OCI-LY7 (cell line): Measurements from ENCODE around the gene GATAD2A. TPM values are rescaled to one million over a fixed set of nuclear protein-coding genes. Genes with fewer than 3 reads are reported as not detected.
A peak's percentile ranks its signal among the peaks of the same experiment; 100 is the strongest.

Experiments
- BruUV-seq: library from RNA; stranded (reverse); fragments of 400-500 nt; replicated peaks from 2 replicates; lab custom pipeline; 2021; lab: Mats Ljungman, UMichigan
- CTCF ChIA-PET: fragments of 300-600 bp; sonication (Branson Sonifier 250); formaldehyde crosslinking; loops from one replicate; lab custom pipeline; 2022; ENCODE audit warnings: antibody characterized with exemption; ENCODE audit not compliant: unreplicated experiment; lab: Charles Lee
- POLR2A ChIA-PET: fragments of 300-600 bp; sonication (Branson Sonifier 250); formaldehyde crosslinking; loops from one replicate; lab custom pipeline; 2022; ENCODE audit warnings: antibody characterized with exemption; lab: Charles Lee
- DNase-seq: peaks from one replicate; pipeline ENCODE4 v3.0.0-alpha.2; 2015; ENCODE audit warnings: low spot score
- H2AFZ ChIP-seq: fragments of 200-600 bp; sonication (generic), shearing (Covaris generic); 2 replicates; pipeline ENCODE4 v1.6.1; 2014; ENCODE audit warnings: mild to moderate bottlenecking, antibody characterized with exemption, low read length, moderate library complexity
- H3K27ac ChIP-seq: fragments of 200-600 bp; sonication (generic); 2 replicates; pipeline ENCODE4 v1.5.1; 2014; ENCODE audit warnings: mixed run types, low read depth, mild to moderate bottlenecking, moderate library complexity, low read length, inconsistent platforms; ENCODE audit not compliant: poor library complexity, severe bottlenecking
- H3K36me3 ChIP-seq: fragments of 200-600 bp; sonication (generic); 2 replicates; pipeline ENCODE4 v1.6.1; 2014; ENCODE audit warnings: mild to moderate bottlenecking, antibody characterized with exemption, low read length, moderate library complexity, mixed read lengths; ENCODE audit not compliant: insufficient read depth
- H3K4me1 ChIP-seq: fragments of 200-600 bp; sonication (generic); 2 replicates; pipeline ENCODE4 v1.5.1; 2014; ENCODE audit warnings: mild to moderate bottlenecking, low read length; ENCODE audit not compliant: insufficient read depth, poor library complexity, severe bottlenecking
- H3K4me2 ChIP-seq: fragments of 200-600 bp; sonication (generic); 2 replicates; pipeline ENCODE4 v1.6.1; 2014; ENCODE audit warnings: mild to moderate bottlenecking, low read length
- H3K4me3 ChIP-seq: fragments of 200-600 bp; sonication (generic); 2 replicates; pipeline ENCODE4 v1.5.1; 2014; ENCODE audit warnings: mild to moderate bottlenecking, low read depth, low read length; ENCODE audit not compliant: poor library complexity, severe bottlenecking
- H3K79me2 ChIP-seq: fragments of 200-600 bp; sonication (generic); 2 replicates; pipeline ENCODE4 v1.6.1; 2016; ENCODE audit warnings: low read depth, mild to moderate bottlenecking, low read length, moderate library complexity, mixed read lengths; ENCODE audit not compliant: insufficient read depth
- H3K9me2 ChIP-seq: fragments of 200-600 bp; sonication (generic); 2 replicates; pipeline ENCODE4 v1.6.1; 2016; ENCODE audit warnings: mild to moderate bottlenecking, low read length, mixed read lengths; ENCODE audit not compliant: insufficient read depth
- H3K9me3 ChIP-seq: fragments of 200-600 bp; sonication (generic); 2 replicates; pipeline ENCODE4 v1.6.1; 2014; ENCODE audit warnings: mild to moderate bottlenecking, mixed run types, low read length, mixed read lengths
- H4K20me1 ChIP-seq: fragments of 200-600 bp; sonication (generic); 2 replicates; pipeline ENCODE4 v1.6.1; 2014; ENCODE audit warnings: mild to moderate bottlenecking, antibody characterized with exemption, low read length, moderate library complexity, mixed read lengths; ENCODE audit not compliant: insufficient read depth
- CTCF ChIP-seq: fragments of 200-600 bp; sonication (generic); conservative IDR thresholded peaks from 2 replicates; pipeline ENCODE4 v1.5.1; 2014; ENCODE audit warnings: mild to moderate bottlenecking, antibody characterized with exemption, low read length, moderate library complexity, mixed read lengths
- EZH2phosphoT487 ChIP-seq: fragments of 200-600 bp; sonication (generic); IDR thresholded peaks from 2 replicates; pipeline ENCODE4 v1.6.1; 2018; ENCODE audit warnings: low read depth, borderline replicate concordance, mild to moderate bottlenecking, mixed run types, antibody characterized with exemption, low read length, moderate library complexity, mixed read lengths
- intact Hi-C: fragments of 100-400 bp; cut with micrococcal nuclease; formaldehyde crosslinking; loops from one replicate; pipeline ENCODE4 v1.10.0; 2022; ENCODE audit not compliant: unreplicated experiment
- total RNA-seq, 2 experiments: library from RNA; depleted of rRNA in 1 of 2; stranded (reverse); fragments of >200 nt in 1 of 2; shearing (Covaris generic) in 1 of 2; gene quantifications; 2 replicates each; pipeline ENCODE4 v1.2.3, GENCODE V29; 2014 to 2022

GATAD2A gene
- total RNA-seq, 2 experiments from 2014 or later: 62.8 to 156 TPM

GRCh38 chr19:19514881-19515641 is 109.6 kb downstream of the GATAD2A start, which contains the start of gene TSSK6:
Gene TSSK6, minus strand, starts transcription at chr19:19515548. Its CDS starts 121 bp downstream, at chr19:19515427.
- peak within 1 kb of the TSS; percentile 56 for H3K27ac ChIP-seq
- peaks cover 17% of the 10 kb centered on the region for H3K36me3 ChIP-seq
- BruUV-seq: no TSS peak
- peak within 1 kb of the TSS; percentile 43; the same call in 1 of the 2 replicates for H2AFZ ChIP-seq
- intact Hi-C loops: no loop called here
- POLR2A ChIA-PET: interaction anchor here (1.4 to 2.2 kb wide), 3 partner anchors 8 to 140 kb away, joined by 3 to 7 read pairs (median 3); no protein-coding TSS in a partner anchor
- H4K20me1 ChIP-seq: no peaks in the 10 kb centered on the region
- H3K9me2 ChIP-seq: no peaks in the 10 kb centered on the region
- peak within 1 kb of the TSS; percentile 70 for H3K4me2 ChIP-seq
- CTCF ChIA-PET: no interaction called here
- H3K4me3 ChIP-seq: peak within 1 kb of the TSS; percentile 90
- DNase-seq: no peak
- H3K79me2 ChIP-seq: peaks cover 38% of the 10 kb centered on the region
- H3K9me3 ChIP-seq: no peaks in the 10 kb centered on the region
- peaks cover 29% of the 10 kb centered on the region for H3K4me1 ChIP-seq
- TF ChIP-seq CTCF: no peak
- no peak for TF ChIP-seq EZH2phosphoT487

- CTCF ChIA-PET: no interaction called here
These were observed 110.4 kb downstream of the GATAD2A start, which contains the start of gene NDUFA13 for GRCh38 chr19:19515642-19516519. Gene NDUFA13, plus strand, starts transcription at chr19:19516225. Its CDS starts 14 bp downstream, at chr19:19516239.

More at GRCh38 chr19:19515642-19516519, 110.4 kb downstream of the GATAD2A start, which contains the start of gene NDUFA13:
- TF ChIP-seq EZH2phosphoT487 (no peak), CTCF (no peak; the same call in 1 of the 2 replicates)
- intact Hi-C loops: loop anchor here (1.0 kb wide), 1 partner anchor 8 kb away; no protein-coding TSS in a partner anchor
- TSS peak; percentile 95 for BruUV-seq
- H2AFZ ChIP-seq: peak within 1 kb of the TSS; percentile 43; the same call in 1 of the 2 replicates
- peak within 1 kb of the TSS; percentile 56 for H3K27ac ChIP-seq
- H3K36me3 ChIP-seq: peaks cover 25% of the 10 kb centered on the region
- peaks cover 46% of the 10 kb centered on the region for H3K79me2 ChIP-seq
- peak; percentile 95 for DNase-seq
- no peaks in the 10 kb centered on the region for H4K20me1 ChIP-seq
- H3K9me3 ChIP-seq: no peaks in the 10 kb centered on the region
- peak within 1 kb of the TSS; percentile 90 for H3K4me3 ChIP-seq
- POLR2A ChIA-PET: interaction anchor here (0.6 to 2.2 kb wide), 4 partner anchors 9 to 141 kb away, joined by 3 to 7 read pairs (median 3); no protein-coding TSS in a partner anchor
- no peaks in the 10 kb centered on the region for H3K9me2 ChIP-seq
- H3K4me1 ChIP-seq: peaks cover 32% of the 10 kb centered on the region
- H3K4me2 ChIP-seq: peak within 1 kb of the TSS; percentile 70
